DMS114 treated with DMSO at 0.1 percent for 48 hours (cell line): ENCODE data around the gene MVB12B.

Source experiments
- DNase-seq: peaks from one replicate; lab custom pipeline; 2025; ENCODE audit not compliant: unreplicated experiment; lab: John Stamatoyannopoulos, UW

MVB12B gene

GRCh38 chr9:126302730-126303129, 23.9 kb upstream of the MVB12B start:
- no peak for DNase-seq

GRCh38 chr9:126303488-126303887, 23.1 kb upstream of the MVB12B start:
- DNase-seq: no peak

GRCh38 chr9:126304207-126304970, 22.2 kb upstream of the MVB12B start:
- DNase-seq: no peak

- no peak for DNase-seq
Measured at GRCh38 chr9:126304971-126305320, 21.7 kb upstream of the MVB12B start.

- no peak for DNase-seq
Measured at GRCh38 chr9:126306071-126306647, 20.5 kb upstream of the MVB12B start.

GRCh38 chr9:126307322-126308061, 19.1 kb upstream of the MVB12B start:
- DNase-seq: no peak

GRCh38 chr9:126309427-126310189, 17.0 kb upstream of the MVB12B start:
- no peak for DNase-seq

- no peak for DNase-seq
Measured at GRCh38 chr9:126312584-126313551, 13.8 kb upstream of the MVB12B start.

GRCh38 chr9:126316085-126316655, 10.5 kb upstream of the MVB12B start:
- no peak for DNase-seq

GRCh38 chr9:126317513-126317912, 9.1 kb upstream of the MVB12B start:
- DNase-seq: no peak

- DNase-seq: no peak
Measured at GRCh38 chr9:126318858-126319257, 7.8 kb upstream of the MVB12B start.

GRCh38 chr9:126319671-126320070, 7.0 kb upstream of the MVB12B start:
- no peak for DNase-seq

GRCh38 chr9:126320158-126320922, 6.3 kb upstream of the MVB12B start:
- DNase-seq: no peak

GRCh38 chr9:126321742-126322141, 4.9 kb upstream of the MVB12B start:
- DNase-seq: no peak

- no peak for DNase-seq
Measured at GRCh38 chr9:126325821-126326220, 808 bp upstream of the MVB12B start.

- no peak for DNase-seq
Measured at GRCh38 chr9:126327006-126327713, 531 bp downstream of the MVB12B start.

GRCh38 chr9:126327714-126328185, 1.1 kb downstream of the MVB12B start:
- no peak for DNase-seq

GRCh38 chr9:126328407-126328806, 1.8 kb downstream of the MVB12B start:
- DNase-seq: no peak
